ENCODE data around the gene ACTN2. TPM values are rescaled to one million over a fixed set of nuclear protein-coding genes. Genes with fewer than 3 reads are reported as not detected.

The ACTN2 gene
- total and polyA plus RNA-seq, 4 donors = 0.81 to 6.6 (median 3.0) TPM

DNA sequence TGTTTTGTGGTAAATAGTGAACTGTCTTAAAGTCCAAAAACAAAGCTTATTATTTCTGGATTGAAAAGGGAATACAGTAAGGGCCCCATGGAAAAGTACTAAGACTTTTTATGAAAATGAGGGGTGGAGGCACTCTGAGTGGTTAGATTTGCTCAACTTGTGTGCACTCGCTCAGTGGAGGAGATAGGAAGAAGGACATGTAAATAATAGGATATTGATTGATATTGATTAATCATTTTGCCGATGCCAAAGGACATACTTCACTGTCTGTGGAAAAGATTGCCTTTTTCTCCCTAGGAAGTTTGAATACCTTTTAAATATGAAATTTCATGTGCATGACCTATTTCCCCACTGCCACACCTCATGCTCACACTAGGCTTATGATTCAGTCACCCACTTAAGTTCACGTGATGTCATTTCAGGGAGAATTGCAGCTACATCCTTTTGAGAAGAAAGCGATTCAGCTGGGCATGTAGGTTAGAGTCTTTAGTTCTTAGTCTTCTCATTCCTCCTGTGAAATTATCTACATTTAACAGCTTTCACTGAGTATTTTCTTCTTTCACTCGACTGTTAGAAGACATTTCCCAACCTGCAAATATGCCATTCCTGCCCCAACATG is 113.8 kb downstream of the ACTN2 start:
- DNase-seq = no peak
- 85 to 91% methylated on average over 5 of the region's 5 CpGs for WGBS, 2 donors

DNA sequence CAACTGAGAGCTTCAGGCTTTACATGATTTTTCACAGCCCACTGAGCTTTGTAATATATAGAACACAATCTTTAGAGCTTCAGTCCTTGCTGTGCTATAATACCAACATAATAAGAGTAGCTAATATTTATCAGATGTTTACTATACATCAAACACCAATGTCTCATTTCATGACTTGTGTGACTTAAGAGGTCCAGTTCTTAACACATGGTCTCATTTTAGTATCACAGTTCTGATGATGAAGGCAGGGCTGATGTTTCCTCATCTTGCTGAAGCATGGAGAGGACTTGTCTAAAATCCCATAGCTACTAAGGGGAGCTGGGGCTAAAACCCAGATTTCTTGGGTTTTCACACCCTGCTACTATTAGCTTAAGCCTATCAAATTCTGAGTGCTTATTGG is 114.3 kb downstream of the ACTN2 start:
- H3K36me3 ChIP-seq (ENCODE audit: control insufficient read depth in 4 of 4, insufficient read depth in 4 of 4, low read length in 4 of 4) = peaks cover 0 to 6% (median under 1%) of the 10 kb centered on the region in 4 donors
- H3K9ac ChIP-seq (ENCODE audit: insufficient read depth in 1 of 2, low read length in 2 of 2) = no peak overlapping the region
- no peak for DNase-seq
- no peak for ATAC-seq (ENCODE audit: insufficient read depth, low FRiP score)
- no peaks in the 10 kb centered on the region for H3K27me3 ChIP-seq (ENCODE audit: control insufficient read depth in 3 of 3, insufficient read depth in 3 of 3, low read length in 2 of 3)
- H3K27ac ChIP-seq (ENCODE audit: low read depth in 1 of 2, low read length in 1 of 2) = peak overlapping the region in 1 of 2 donors; percentile 45
- H3K4me3 ChIP-seq = no peak overlapping the region
- H3K4me1 ChIP-seq (ENCODE audit: control insufficient read depth in 5 of 5, insufficient read depth in 5 of 5, low read length in 5 of 5) = peaks cover 0 to 48% (median 2%) of the 10 kb centered on the region in 5 donors
- TF ChIP-seq, protein P1, sequence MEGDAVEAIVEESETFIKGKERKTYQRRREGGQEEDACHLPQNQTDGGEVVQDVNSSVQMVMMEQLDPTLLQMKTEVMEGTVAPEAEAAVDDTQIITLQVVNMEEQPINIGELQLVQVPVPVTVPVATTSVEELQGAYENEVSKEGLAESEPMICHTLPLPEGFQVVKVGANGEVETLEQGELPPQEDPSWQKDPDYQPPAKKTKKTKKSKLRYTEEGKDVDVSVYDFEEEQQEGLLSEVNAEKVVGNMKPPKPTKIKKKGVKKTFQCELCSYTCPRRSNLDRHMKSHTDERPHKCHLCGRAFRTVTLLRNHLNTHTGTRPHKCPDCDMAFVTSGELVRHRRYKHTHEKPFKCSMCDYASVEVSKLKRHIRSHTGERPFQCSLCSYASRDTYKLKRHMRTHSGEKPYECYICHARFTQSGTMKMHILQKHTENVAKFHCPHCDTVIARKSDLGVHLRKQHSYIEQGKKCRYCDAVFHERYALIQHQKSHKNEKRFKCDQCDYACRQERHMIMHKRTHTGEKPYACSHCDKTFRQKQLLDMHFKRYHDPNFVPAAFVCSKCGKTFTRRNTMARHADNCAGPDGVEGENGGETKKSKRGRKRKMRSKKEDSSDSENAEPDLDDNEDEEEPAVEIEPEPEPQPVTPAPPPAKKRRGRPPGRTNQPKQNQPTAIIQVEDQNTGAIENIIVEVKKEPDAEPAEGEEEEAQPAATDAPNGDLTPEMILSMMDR (IDR thresholded peaks at IDR 0.05; ENCODE audit: control extremely low read depth, extremely low read depth) = no peak
- H3K9me3 ChIP-seq (ENCODE audit: control insufficient read depth in 4 of 4, insufficient read depth in 3 of 4, low read length in 3 of 4) = no peaks in the 10 kb centered on the region

More for the DNA sequence above, 113.8 kb downstream of the ACTN2 start:
- H3K27me3 ChIP-seq (ENCODE audit: control insufficient read depth in 3 of 3, insufficient read depth in 3 of 3, low read length in 2 of 3) = no peaks in the 10 kb centered on the region
- ATAC-seq (ENCODE audit: insufficient read depth, low FRiP score) = no peak
- H3K9ac ChIP-seq (ENCODE audit: insufficient read depth in 1 of 2, low read length in 2 of 2) = no peak overlapping the region
- peak overlapping the region in 1 of 2 donors; percentile 45 for H3K27ac ChIP-seq (ENCODE audit: low read depth in 1 of 2, low read length in 1 of 2)
- peaks cover 0 to 5% (median under 1%) of the 10 kb centered on the region in 4 donors for H3K36me3 ChIP-seq (ENCODE audit: control insufficient read depth in 4 of 4, insufficient read depth in 4 of 4, low read length in 4 of 4)
- no peak overlapping the region for H3K4me3 ChIP-seq
- peaks cover 0 to 48% (median 2%) of the 10 kb centered on the region in 5 donors for H3K4me1 ChIP-seq (ENCODE audit: control insufficient read depth in 5 of 5, insufficient read depth in 5 of 5, low read length in 5 of 5)
- TF ChIP-seq, protein P1 (IDR thresholded peaks at IDR 0.05; ENCODE audit: control extremely low read depth, extremely low read depth) = no peak
- H3K9me3 ChIP-seq (ENCODE audit: control insufficient read depth in 4 of 4, insufficient read depth in 3 of 4, low read length in 3 of 4) = no peaks in the 10 kb centered on the region

DNA sequence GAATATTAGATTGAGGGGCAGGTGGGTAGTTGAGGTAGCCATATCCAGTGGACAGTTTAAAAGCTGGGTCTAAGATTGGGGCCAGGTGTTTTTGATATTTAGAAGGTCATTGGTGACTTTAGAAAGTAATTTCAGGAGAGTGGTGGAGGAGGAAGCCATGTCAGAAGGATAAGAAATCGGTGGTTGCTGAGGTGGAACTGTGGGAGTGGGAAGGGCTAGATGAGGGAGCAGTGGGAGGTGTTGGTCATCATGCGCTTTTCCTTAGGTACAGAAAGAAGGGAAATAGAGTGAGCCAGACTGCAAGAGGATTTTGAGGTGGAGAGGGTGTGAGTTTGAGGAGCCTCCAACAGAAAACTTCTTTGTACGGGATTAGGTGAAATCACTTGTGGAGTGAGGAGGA is 116.0 kb downstream of the ACTN2 start:
- ATAC-seq (ENCODE audit: insufficient read depth, low FRiP score) (no peak), DNase-seq (no peak)
- TF ChIP-seq, protein P1 (IDR thresholded peaks at IDR 0.05; ENCODE audit: control extremely low read depth, extremely low read depth) = no peak
- Histone ChIP-seq H3K27me3 (ENCODE audit: control insufficient read depth in 3 of 3, insufficient read depth in 3 of 3, low read length in 2 of 3) (no peaks in the 10 kb centered on the region), H3K4me3 (no peak overlapping the region), H3K9me3 (ENCODE audit: control insufficient read depth in 4 of 4, insufficient read depth in 3 of 4, low read length in 3 of 4) (no peaks in the 10 kb centered on the region), H3K36me3 (ENCODE audit: control insufficient read depth in 4 of 4, insufficient read depth in 4 of 4, low read length in 4 of 4) (peaks cover 0 to 6% (median 4%) of the 10 kb centered on the region in 4 donors), H3K9ac (ENCODE audit: insufficient read depth in 1 of 2, low read length in 2 of 2) (no peak overlapping the region), H3K27ac (ENCODE audit: low read depth in 1 of 2, low read length in 1 of 2) (no peak overlapping the region), H3K4me1 (ENCODE audit: control insufficient read depth in 5 of 5, insufficient read depth in 5 of 5, low read length in 5 of 5) (peaks cover 0 to 44% (median 1%) of the 10 kb centered on the region in 5 donors)
- 92 to 97% methylated on average over 3 of the region's 3 CpGs for WGBS, 2 donors
